ENCODE results near the gene FAM13A.
A peak's percentile ranks its signal among the peaks of the same experiment; 100 is the strongest.

The FAM13A gene

DNA sequence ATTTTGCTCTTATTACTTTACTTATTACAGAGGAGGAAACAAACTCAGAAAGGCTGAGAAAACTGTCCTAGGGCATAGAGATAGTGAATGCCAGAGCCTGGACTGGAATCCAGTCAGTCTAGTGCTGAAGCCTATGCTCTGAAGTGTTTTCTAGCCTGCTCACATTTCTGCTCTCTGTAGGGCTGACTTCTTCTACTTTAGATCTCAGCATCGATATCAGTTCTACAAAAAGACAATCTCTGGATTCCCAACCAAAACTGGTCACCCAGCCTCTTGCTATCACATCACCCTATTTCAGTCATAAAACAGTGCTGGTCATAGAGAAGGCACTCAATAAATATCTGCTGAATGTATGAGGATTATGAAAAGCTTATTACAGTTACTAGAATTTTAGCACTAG lies 87.2 kb downstream of the FAM13A start:
- no peak overlapping the region for H3K27ac ChIP-seq
- TF ChIP-seq ZFX (IDR thresholded peaks at IDR 0.05; ENCODE audit: borderline replicate concordance), result no peak
- TF ChIP-seq, protein P1, sequence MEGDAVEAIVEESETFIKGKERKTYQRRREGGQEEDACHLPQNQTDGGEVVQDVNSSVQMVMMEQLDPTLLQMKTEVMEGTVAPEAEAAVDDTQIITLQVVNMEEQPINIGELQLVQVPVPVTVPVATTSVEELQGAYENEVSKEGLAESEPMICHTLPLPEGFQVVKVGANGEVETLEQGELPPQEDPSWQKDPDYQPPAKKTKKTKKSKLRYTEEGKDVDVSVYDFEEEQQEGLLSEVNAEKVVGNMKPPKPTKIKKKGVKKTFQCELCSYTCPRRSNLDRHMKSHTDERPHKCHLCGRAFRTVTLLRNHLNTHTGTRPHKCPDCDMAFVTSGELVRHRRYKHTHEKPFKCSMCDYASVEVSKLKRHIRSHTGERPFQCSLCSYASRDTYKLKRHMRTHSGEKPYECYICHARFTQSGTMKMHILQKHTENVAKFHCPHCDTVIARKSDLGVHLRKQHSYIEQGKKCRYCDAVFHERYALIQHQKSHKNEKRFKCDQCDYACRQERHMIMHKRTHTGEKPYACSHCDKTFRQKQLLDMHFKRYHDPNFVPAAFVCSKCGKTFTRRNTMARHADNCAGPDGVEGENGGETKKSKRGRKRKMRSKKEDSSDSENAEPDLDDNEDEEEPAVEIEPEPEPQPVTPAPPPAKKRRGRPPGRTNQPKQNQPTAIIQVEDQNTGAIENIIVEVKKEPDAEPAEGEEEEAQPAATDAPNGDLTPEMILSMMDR (IDR thresholded peaks at IDR 0.05), result no peak

DNA sequence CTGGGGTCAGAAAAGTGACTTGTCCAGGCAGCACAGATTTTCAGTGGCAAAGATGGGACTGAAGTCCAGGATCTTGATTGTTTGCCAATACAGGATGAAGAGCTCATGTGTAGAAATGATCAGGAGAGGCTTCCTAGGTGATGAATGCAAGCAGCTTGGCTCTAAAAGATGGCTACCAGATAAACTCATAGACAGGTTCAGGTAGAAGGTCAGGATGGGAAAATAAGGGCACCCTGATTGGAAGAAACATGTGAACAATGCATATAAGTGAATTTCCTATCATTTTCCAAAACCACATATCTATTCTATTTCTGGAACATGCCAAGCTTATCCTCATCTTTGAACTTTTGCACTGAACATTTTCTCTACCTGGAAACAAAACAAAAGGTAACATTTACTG lies 87.7 kb downstream of the FAM13A start:
- TF ChIP-seq, protein P1 (IDR thresholded peaks at IDR 0.05), result no peak
- no peak for TF ChIP-seq ZFX (IDR thresholded peaks at IDR 0.05; ENCODE audit: borderline replicate concordance)
- no peak overlapping the region for H3K27ac ChIP-seq

DNA sequence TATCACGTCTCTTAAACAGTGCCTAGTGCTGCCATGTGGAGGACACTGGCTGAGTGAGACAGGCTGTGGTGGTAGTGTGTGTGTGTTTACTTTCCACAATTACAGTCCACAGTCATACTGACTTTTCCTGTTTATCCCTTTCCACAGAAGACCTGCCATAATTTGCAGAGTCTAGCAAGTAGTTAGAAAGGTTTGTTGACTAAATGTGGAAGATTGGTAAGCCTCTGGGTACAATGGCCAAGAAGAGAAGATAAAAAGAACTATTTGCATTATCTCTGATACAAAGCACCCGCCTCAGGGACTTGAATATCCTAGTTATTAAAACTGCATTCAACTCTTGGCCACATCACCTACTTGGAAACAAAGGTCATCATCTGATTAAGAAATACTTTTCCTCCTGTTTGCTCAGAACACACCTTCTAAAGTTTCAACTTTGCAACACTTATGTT lies 89.1 kb downstream of the FAM13A start:
- no peak for TF ChIP-seq ZFX (IDR thresholded peaks at IDR 0.05; ENCODE audit: borderline replicate concordance)
- TF ChIP-seq, protein P1 (IDR thresholded peaks at IDR 0.05), result no peak
- H3K27ac ChIP-seq, result peak overlapping the region; percentile 61

DNA sequence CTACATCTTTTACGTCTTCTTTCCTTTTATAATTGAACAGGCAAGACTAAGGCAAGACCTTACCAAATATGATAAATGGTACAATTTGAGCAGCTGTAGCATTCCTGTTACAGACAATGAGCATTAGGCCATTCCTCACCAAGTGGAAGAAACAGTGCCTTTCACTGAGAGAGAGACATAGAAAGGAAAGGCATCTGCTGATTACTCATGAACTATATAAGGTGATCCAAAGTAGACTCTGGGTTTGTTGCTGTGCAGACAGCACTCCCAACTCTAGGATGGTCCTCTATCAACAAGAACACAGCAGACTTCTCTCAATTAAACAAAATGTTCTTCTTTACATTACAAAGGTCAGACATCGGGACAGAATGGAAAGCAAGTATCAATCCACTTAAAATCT lies 91.9 kb downstream of the FAM13A start:
- TF ChIP-seq ZFX (IDR thresholded peaks at IDR 0.05; ENCODE audit: borderline replicate concordance), result no peak
- TF ChIP-seq, protein P1 (IDR thresholded peaks at IDR 0.05), result no peak
- H3K27ac ChIP-seq, result no peak overlapping the region

DNA sequence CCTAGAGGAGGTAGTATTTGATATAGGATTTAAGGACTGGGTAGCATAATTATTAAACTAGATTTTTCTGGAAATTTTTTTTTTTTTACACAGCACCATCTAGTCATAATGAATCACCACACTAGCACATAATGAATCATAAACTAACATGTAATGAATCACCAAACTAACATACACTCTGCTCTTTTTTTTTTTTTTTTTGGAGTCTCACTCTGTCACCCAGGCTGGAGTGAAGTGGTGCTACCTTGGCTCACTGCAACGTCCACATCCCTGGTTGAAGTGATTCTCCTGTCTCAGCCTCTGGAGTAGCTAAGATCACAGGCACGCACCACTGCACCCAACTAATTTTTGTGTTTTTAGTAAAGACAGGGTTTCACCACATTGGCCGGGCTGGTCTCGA lies 92.5 kb downstream of the FAM13A start:
- H3K27ac ChIP-seq, result no peak overlapping the region
- TF ChIP-seq ZFX (IDR thresholded peaks at IDR 0.05; ENCODE audit: borderline replicate concordance), result no peak
- TF ChIP-seq, protein P1 (IDR thresholded peaks at IDR 0.05), result no peak

DNA sequence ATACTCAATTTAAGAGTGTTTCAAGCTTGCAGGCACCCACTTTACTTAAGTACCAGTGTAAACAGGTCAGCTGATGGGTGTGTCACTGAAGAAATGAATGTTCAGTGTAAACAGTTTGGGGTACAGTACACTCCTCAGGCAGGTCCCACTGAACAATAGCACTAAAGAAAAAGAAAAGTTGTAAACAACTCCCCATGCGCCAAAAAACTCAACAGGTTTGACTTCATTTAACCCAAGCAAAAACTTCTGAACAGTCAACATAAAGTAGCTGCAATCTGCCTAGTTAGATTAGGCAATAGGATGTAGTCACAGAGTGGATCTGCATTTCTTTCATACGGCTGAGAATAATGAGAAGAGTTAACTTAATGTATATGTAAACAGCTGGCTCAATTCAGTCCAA lies 93.2 kb downstream of the FAM13A start:
- TF ChIP-seq, protein P1 (IDR thresholded peaks at IDR 0.05), result no peak
- TF ChIP-seq ZFX (IDR thresholded peaks at IDR 0.05; ENCODE audit: borderline replicate concordance), result no peak
- 0 out of 2 replicates have a peak overlapping the region, but pooled peaks have one; percentile 2 for H3K27ac ChIP-seq

DNA sequence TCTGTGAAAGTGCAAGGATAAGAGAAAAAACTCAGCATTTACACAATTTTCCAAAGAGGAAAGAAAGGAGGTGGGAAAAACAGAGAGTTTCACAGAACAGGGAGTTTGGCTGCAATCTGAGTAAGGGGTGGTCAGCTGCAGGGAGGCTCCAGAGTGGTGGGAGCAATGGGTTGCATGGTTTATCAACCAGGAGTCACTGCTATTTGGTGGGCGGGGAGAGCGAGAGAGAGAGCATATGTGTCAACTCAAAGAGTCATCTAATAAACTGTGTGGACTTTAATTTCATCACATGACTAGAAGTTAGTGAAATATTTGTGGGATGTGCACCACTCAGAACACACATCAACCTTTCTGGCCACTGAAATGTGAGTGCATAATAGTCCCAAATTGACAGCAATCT lies 94.6 kb downstream of the FAM13A start:
- no peak for TF ChIP-seq ZFX (IDR thresholded peaks at IDR 0.05; ENCODE audit: borderline replicate concordance)
- TF ChIP-seq, protein P1 (IDR thresholded peaks at IDR 0.05), result no peak
- H3K27ac ChIP-seq, result no peak overlapping the region
